Type B pancreatic cell (in vitro differentiated cells): Measurements from ENCODE around the gene SDSL. TPM values are rescaled to one million over a fixed set of nuclear protein-coding genes. Genes with fewer than 3 reads are reported as not detected.
A peak's percentile ranks its signal among the peaks of the same experiment; 100 is the strongest.

Experiments
- DNase-seq: peaks from one replicate; pipeline ENCODE4 v3.0.0; 2021; ENCODE audit warnings: mixed read lengths; ENCODE audit not compliant: unreplicated experiment; ENCODE audit errors: extremely low spot score
- H3K27ac Mint-ChIP-seq: 2 replicates; pipeline ENCODE4 v1.8.0; 2021; ENCODE audit warnings: mild to moderate bottlenecking, mixed read lengths
- H3K27me3 Mint-ChIP-seq: 2 replicates; pipeline ENCODE4 v1.8.0; 2021; ENCODE audit warnings: mixed read lengths
- H3K36me3 Mint-ChIP-seq: 2 replicates; pipeline ENCODE4 v1.8.0; 2021; ENCODE audit warnings: mixed read lengths
- H3K4me1 Mint-ChIP-seq: one replicate; pipeline ENCODE4 v1.8.0; 2021; ENCODE audit warnings: mixed read lengths; ENCODE audit not compliant: unreplicated experiment
- H3K4me3 Mint-ChIP-seq: 2 replicates; pipeline ENCODE4 v1.8.0; 2021; ENCODE audit warnings: mild to moderate bottlenecking, mixed read lengths
- H3K9me3 Mint-ChIP-seq: 2 replicates; pipeline ENCODE4 v1.8.0; 2021; ENCODE audit warnings: mixed read lengths
- CTCF ChIP-seq: fragments of 200-600 bp; sonication (generic); conservative IDR thresholded peaks from 2 replicates; pipeline ENCODE4 v1.5.0; 2021; ENCODE audit warnings: antibody characterized with exemption, mild to moderate bottlenecking
- total RNA-seq: library from RNA; stranded (reverse); gene quantifications from 2 replicates; pipeline ENCODE4 v1.2.1, GENCODE V29; 2021; ENCODE audit warnings: low replicate concordance

The SDSL gene
- total RNA-seq, 1 donor from 2014 or later = 4.5 TPM

DNA sequence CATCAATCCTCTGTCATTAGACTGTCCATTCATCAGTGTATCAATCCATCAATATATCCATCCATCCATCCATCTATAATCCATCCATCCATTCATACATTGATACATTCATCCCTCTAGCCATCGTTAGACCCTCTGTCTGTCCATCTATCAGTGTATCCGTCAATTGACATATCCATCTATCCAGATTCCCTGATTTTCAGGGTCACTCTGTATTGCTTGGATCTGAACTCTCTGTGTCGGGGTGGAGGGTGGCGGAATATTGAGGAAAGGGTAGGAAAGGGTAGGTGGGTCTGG is 17.1 kb downstream of the SDSL start:
- Mint-ChIP-seq H3K9me3 (no peaks in the 10 kb centered on the region), H3K4me3 (no peak overlapping the region), H3K4me1 (no peaks in the 10 kb centered on the region), H3K27me3 (peaks cover 24% of the 10 kb centered on the region), H3K27ac (no peak overlapping the region), H3K36me3 (no peaks in the 10 kb centered on the region)
- DNase-seq = no peak
- no peak for TF ChIP-seq CTCF

GRCh38 chr12:113439606-113440030 is 17.4 kb downstream of the SDSL start:
- Mint-ChIP-seq H3K36me3 (no peaks in the 10 kb centered on the region), H3K27me3 (peaks cover 27% of the 10 kb centered on the region), H3K4me3 (no peak overlapping the region), H3K4me1 (no peaks in the 10 kb centered on the region), H3K9me3 (no peaks in the 10 kb centered on the region), H3K27ac (no peak overlapping the region)
- DNase-seq = no peak
- TF ChIP-seq CTCF = peak; percentile 83

- Mint-ChIP-seq H3K27me3 (peaks cover 34% of the 10 kb centered on the region), H3K9me3 (no peaks in the 10 kb centered on the region), H3K4me3 (no peak overlapping the region), H3K4me1 (no peaks in the 10 kb centered on the region), H3K27ac (no peak overlapping the region), H3K36me3 (no peaks in the 10 kb centered on the region)
- DNase-seq = no peak
- no peak for TF ChIP-seq CTCF
Observed at GRCh38 chr12:113440336-113440735, 18.2 kb downstream of the SDSL start.

DNA sequence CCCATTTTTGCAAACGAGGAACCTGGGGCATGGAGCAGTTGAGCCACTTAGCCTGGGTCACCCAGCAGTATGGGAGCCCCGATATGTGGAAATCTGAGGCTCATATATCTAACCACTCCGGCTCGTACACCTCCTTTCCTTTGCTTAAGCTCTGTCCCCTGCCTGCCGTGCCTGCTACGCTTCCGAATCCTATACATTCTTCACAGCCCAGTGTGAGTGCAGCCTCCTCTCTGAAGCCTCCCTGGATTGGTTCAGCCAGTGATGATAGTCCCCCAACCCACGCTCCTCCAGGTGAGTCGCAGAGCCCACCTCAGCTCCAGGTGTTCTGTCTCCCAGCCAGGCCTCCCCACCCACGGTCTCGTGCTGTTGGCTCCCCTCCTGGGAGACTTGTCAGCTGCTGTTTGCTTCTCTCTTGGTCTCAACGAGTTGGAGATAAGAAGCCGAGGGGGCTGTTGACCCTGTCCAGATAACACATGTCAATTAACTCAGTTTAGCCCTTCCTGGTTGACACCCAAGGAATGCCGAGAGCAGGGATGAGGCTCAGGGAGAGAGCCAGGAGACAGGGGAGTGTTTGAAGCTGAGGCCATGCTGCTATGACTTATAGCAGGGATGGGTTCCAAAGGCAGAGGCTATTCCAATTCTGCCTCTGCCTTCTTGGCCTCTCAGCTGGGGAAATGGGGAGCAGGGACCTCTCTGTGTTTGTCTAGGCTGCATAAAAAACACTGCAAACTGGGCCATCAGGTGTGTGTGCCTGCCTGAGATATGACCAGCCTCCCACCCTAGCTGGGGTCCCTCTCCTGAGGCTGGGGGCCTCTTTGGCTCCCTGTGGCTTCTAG is 19.0 kb downstream of the SDSL start:
- Mint-ChIP-seq H3K27me3 (peaks cover 39% of the 10 kb centered on the region), H3K4me1 (no peaks in the 10 kb centered on the region), H3K27ac (no peak overlapping the region), H3K36me3 (no peaks in the 10 kb centered on the region), H3K4me3 (no peak overlapping the region), H3K9me3 (no peaks in the 10 kb centered on the region)
- TF ChIP-seq CTCF = no peak
- no peak for DNase-seq

DNA sequence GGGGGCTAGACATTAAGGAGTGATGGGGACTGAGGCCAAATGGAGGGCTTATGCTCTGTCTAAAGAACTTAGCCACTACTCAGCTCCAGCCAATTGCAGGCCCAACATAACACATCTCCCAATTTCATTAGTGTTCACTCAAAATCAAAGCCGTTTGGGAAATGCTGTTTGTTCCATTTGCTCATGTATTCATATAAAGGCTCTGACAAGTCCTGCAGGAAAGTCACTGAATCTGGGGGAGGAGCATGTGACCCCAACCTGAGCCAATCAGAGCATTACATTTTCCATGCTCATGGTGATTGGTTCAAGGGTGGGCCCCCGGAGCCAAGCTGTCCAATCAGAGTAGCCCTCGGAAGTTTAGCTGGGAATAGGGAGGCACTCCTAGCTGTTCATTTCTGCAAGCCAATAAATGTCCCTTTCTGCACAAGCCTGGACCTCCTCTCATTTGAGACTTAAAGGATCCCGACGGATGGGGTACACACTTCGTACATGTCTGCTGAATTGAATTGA is 20.9 kb downstream of the SDSL start:
- Mint-ChIP-seq H3K4me1 (no peaks in the 10 kb centered on the region), H3K4me3 (no peak overlapping the region)
- TF ChIP-seq CTCF = no peak

More for the DNA sequence above, 20.9 kb downstream of the SDSL start:
- Mint-ChIP-seq H3K27me3 (peaks cover 54% of the 10 kb centered on the region), H3K27ac (no peak overlapping the region), H3K9me3 (no peaks in the 10 kb centered on the region), H3K36me3 (no peaks in the 10 kb centered on the region)
- DNase-seq = no peak
